ENCODE data around the gene KCNT1.

- TF ChIP-seq POLR2A (IDR thresholded peaks at IDR 0.05; ENCODE audit: borderline replicate concordance, extremely low read depth, insufficient read depth, insufficient read length) (no peak), ZNF274 (IDR thresholded peaks at IDR 0.05; ENCODE audit: low read depth, low read length) (no peak), CTCF (IDR thresholded peaks at IDR 0.05 in 2 of 3, conservative IDR thresholded peaks at IDR 0.05 in 1 of 3; ENCODE audit: borderline replicate concordance in 1 of 3, insufficient read depth in 1 of 3, low read depth in 2 of 3, low read length in 2 of 3) (no peak), EZH2phosphoT487 (IDR thresholded peaks at IDR 0.05; ENCODE audit: borderline replicate concordance) (no peak)
These were observed 36.9 kb upstream of the KCNT1 start for GRCh38 chr9:135664801-135665794.

Data from HCT116 (cell line).